Small intestine (tissue), 7 donors: ENCODE data around the gene MKNK1. TPM values are rescaled to one million over a fixed set of nuclear protein-coding genes. Genes with fewer than 3 reads are reported as not detected.

Source experiments
- DNase-seq, 2 donors: peaks; one replicate each; pipeline versions ENCODE4 v3.0.0 to v3.0.0-alpha.2; 2013
- FAIRE-seq: peaks from 2 replicates; lab custom pipeline; 2012; peaks lifted over from hg19 to GRCh38; lab: Jason Lieb, UNC
- H3K27ac ChIP-seq, 3 donors: one replicate each; pipeline ENCODE4 v1.5.1; 2013; ENCODE audit warnings: low read length in 2 of 3, mild to moderate bottlenecking in 2 of 3, control low read depth in 1 of 3, inconsistent platforms in 1 of 3, low read depth in 1 of 3, moderate library complexity in 1 of 3
- H3K27me3 ChIP-seq, 3 donors: one replicate each; pipeline ENCODE4 v1.6.1; 2013; ENCODE audit warnings: low read length in 3 of 3, inconsistent platforms in 1 of 3; ENCODE audit not compliant: control insufficient read depth in 3 of 3, insufficient read depth in 3 of 3
- H3K36me3 ChIP-seq, 3 donors: one replicate each; pipeline ENCODE4 v1.6.1; 2013; ENCODE audit warnings: low read length in 3 of 3, inconsistent platforms in 1 of 3, low read depth in 1 of 3, mild to moderate bottlenecking in 1 of 3, moderate library complexity in 1 of 3; ENCODE audit not compliant: control insufficient read depth in 3 of 3, insufficient read depth in 2 of 3
- H3K4me1 ChIP-seq, 3 donors: one replicate each; pipeline ENCODE4 v1.6.1; 2013; ENCODE audit warnings: low read length in 2 of 3, inconsistent platforms in 1 of 3, low read depth in 1 of 3, mild to moderate bottlenecking in 1 of 3, moderate library complexity in 1 of 3; ENCODE audit not compliant: control insufficient read depth in 3 of 3, insufficient read depth in 2 of 3
- H3K4me3 ChIP-seq, 3 donors: one replicate each; pipeline ENCODE4 v1.5.1; 2013; ENCODE audit warnings: low read length in 3 of 3, control low read depth in 1 of 3, inconsistent platforms in 1 of 3, low read depth in 1 of 3, mild to moderate bottlenecking in 1 of 3, moderate library complexity in 1 of 3
- H3K9me3 ChIP-seq, 2 donors: one replicate each; pipeline ENCODE4 v1.6.1; 2013; ENCODE audit warnings: low read depth in 1 of 2, low read length in 1 of 2; ENCODE audit not compliant: control insufficient read depth in 2 of 2, insufficient read depth in 1 of 2
- WGBS, 3 donors: extraction: QIAGEN DNeasy Blood & Tissue Kit; methylation state at CpG; one replicate each; pipeline ENCODE4 v1.1.7; 2013; 5-methylcytosine and 5-hydroxymethylcytosine counted together
- polyA plus RNA-seq, 4 donors: library from polyadenylated mRNA; stranded (reverse) in 3 of 4; unstranded in 1 of 4; fragments of 200-250 nt in 3 of 4; fragments of 120-200 nt in 1 of 4; gene quantifications; one replicate each; pipeline versions ENCODE4 v1.2.1 to v1.2.3, GENCODE V29; 2013
- donor health status: healthy with polysubstance abuse.
- donor health status: control.
- donor health status: control.
- donor health status: Bipolar disorder and iron deficiency.
- donor health status: healthy.

MKNK1 gene
- polyA plus RNA-seq, 4 donors: 20.2 to 42.5 (median 33.5) TPM

- FAIRE-seq: no peak
- no peak for DNase-seq
- H3K4me3 ChIP-seq: no peak overlapping the region
- 91 to 96% (median 95%) methylated on average over 2 of the region's 2 CpGs for WGBS, 3 donors
- H3K9me3 ChIP-seq: peaks cover 0 to 14% of the 10 kb centered on the region in 2 donors
- H3K27ac ChIP-seq: no peak overlapping the region
- H3K36me3 ChIP-seq: peaks cover 0 to 23% (median 3%) of the 10 kb centered on the region in 3 donors
- H3K4me1 ChIP-seq: no peaks in the 10 kb centered on the region
- no peaks in the 10 kb centered on the region for H3K27me3 ChIP-seq
These were observed 42.8 kb upstream of the MKNK1 start for GRCh38 chr1:46646844-46647243.

- DNase-seq: no peak
- Histone ChIP-seq H3K27me3 (no peaks in the 10 kb centered on the region), H3K27ac (no peak overlapping the region), H3K4me1 (no peaks in the 10 kb centered on the region), H3K4me3 (no peak overlapping the region), H3K9me3 (peaks cover 0 to 14% of the 10 kb centered on the region in 2 donors), H3K36me3 (peaks cover 0 to 23% (median 3%) of the 10 kb centered on the region in 3 donors)
- 46 to 74% (median 69%) methylated on average over 1 of the region's 1 CpG for WGBS, 3 donors
- FAIRE-seq: no peak
These were observed 42.3 kb upstream of the MKNK1 start for GRCh38 chr1:46646331-46646730.

- peaks cover 0 to 23% (median 3%) of the 10 kb centered on the region in 3 donors for H3K36me3 ChIP-seq
- peaks cover 0 to 14% of the 10 kb centered on the region in 2 donors for H3K9me3 ChIP-seq
- H3K4me3 ChIP-seq: no peak overlapping the region
- H3K27me3 ChIP-seq: no peaks in the 10 kb centered on the region
- no peak for DNase-seq
- no peaks in the 10 kb centered on the region for H3K4me1 ChIP-seq
- no peak overlapping the region for H3K27ac ChIP-seq
- WGBS, 3 donors: 94 to 95% (median 94%) methylated on average over 4 of the region's 4 CpGs
- FAIRE-seq: no peak
These were observed 41.7 kb upstream of the MKNK1 start for GRCh38 chr1:46645815-46646214.

GRCh38 chr1:46643368-46643775 is 39.3 kb upstream of the MKNK1 start:
- Histone ChIP-seq H3K27me3 (no peaks in the 10 kb centered on the region), H3K4me3 (no peak overlapping the region), H3K9me3 (peaks cover 0 to 5% of the 10 kb centered on the region in 2 donors), H3K4me1 (peaks cover 0 to 5% (median 0%) of the 10 kb centered on the region in 3 donors), H3K36me3 (peaks cover 0 to 13% (median 3%) of the 10 kb centered on the region in 3 donors), H3K27ac (no peak overlapping the region)
- FAIRE-seq: no peak
- no peak for DNase-seq

- H3K4me1 ChIP-seq: peaks cover 0 to 5% (median 0%) of the 10 kb centered on the region in 3 donors
- H3K9me3 ChIP-seq: no peaks in the 10 kb centered on the region
- FAIRE-seq (no peak), DNase-seq (no peak)
- H3K4me3 ChIP-seq: no peak overlapping the region
- no peaks in the 10 kb centered on the region for H3K27me3 ChIP-seq
- no peak overlapping the region for H3K27ac ChIP-seq
- H3K36me3 ChIP-seq: peaks cover 0 to 8% (median 7%) of the 10 kb centered on the region in 3 donors
These were observed 38.1 kb upstream of the MKNK1 start for GRCh38 chr1:46642115-46642680.

GRCh38 chr1:46639547-46639946 is 35.5 kb upstream of the MKNK1 start:
- H3K4me1 ChIP-seq: peaks cover 0 to 5% (median 0%) of the 10 kb centered on the region in 3 donors
- H3K4me3 ChIP-seq: no peak overlapping the region
- no peak for DNase-seq
- no peaks in the 10 kb centered on the region for H3K9me3 ChIP-seq
- no peaks in the 10 kb centered on the region for H3K27me3 ChIP-seq
- FAIRE-seq: no peak
- 78 to 100% (median 97%) methylated on average over 1 of the region's 1 CpG for WGBS, 3 donors
- H3K27ac ChIP-seq: no peak overlapping the region
- H3K36me3 ChIP-seq: peaks cover 3 to 16% (median 11%) of the 10 kb centered on the region in 3 donors

- DNase-seq: peak in 1 of 2 donors; percentile 25
- Histone ChIP-seq H3K9me3 (no peaks in the 10 kb centered on the region), H3K4me1 (peaks cover 0 to 5% (median 0%) of the 10 kb centered on the region in 3 donors), H3K27ac (no peak overlapping the region), H3K27me3 (no peaks in the 10 kb centered on the region), H3K4me3 (no peak overlapping the region), H3K36me3 (peaks cover 3 to 17% (median 16%) of the 10 kb centered on the region in 3 donors)
- no peak for FAIRE-seq
These were observed 34.9 kb upstream of the MKNK1 start for GRCh38 chr1:46638921-46639320.

GRCh38 chr1:46637444-46638083 is 33.5 kb upstream of the MKNK1 start:
- WGBS, 3 donors: 47 to 56% (median 48%) methylated on average over 2 of the region's 2 CpGs
- FAIRE-seq: no peak

More at GRCh38 chr1:46637444-46638083, 33.5 kb upstream of the MKNK1 start:
- Histone ChIP-seq H3K27ac (peak overlapping the region in 1 of 3 donors; percentile 5), H3K27me3 (no peaks in the 10 kb centered on the region), H3K4me1 (peaks cover 0 to 5% (median 0%) of the 10 kb centered on the region in 3 donors), H3K9me3 (no peaks in the 10 kb centered on the region), H3K36me3 (peaks cover 3 to 20% (median 13%) of the 10 kb centered on the region in 3 donors), H3K4me3 (no peak overlapping the region)
- DNase-seq: no peak
